Suprapubic skin (tissue), 4 donors: Measurements from ENCODE around the gene ZNF790.
"Not testable (repeated sequence)": the region's sequence is repeated elsewhere in the genome, so short reads cannot be mapped to it uniquely, and the experiment has no call there.

Experiments used
- CTCF ChIP-seq, 2 donors: fragments of 200-600 bp in 1 of 2; fragments of 450-650 bp in 1 of 2; sonication (generic) in 1 of 2; IDR thresholded peaks; one replicate each; pipeline ENCODE4 v1.5.1; 2016 to 2019; ENCODE audit warnings: antibody characterized with exemption in 2 of 2, mild to moderate bottlenecking in 1 of 2, moderate library complexity in 1 of 2
- EP300 ChIP-seq: sonication (generic); formaldehyde crosslinking; IDR thresholded peaks from one replicate; pipeline ENCODE4 v1.6.1; 2017; ENCODE audit warnings: antibody characterized with exemption
- POLR2A ChIP-seq, 2 donors: fragments of 450-650 bp; IDR thresholded peaks; one replicate each; pipeline ENCODE4 v1.6.1; 2017; ENCODE audit warnings: antibody characterized with exemption in 2 of 2, mild to moderate bottlenecking in 2 of 2, moderate library complexity in 2 of 2
- POLR2AphosphoS5 ChIP-seq, 3 donors: sonication (generic); formaldehyde crosslinking; IDR thresholded peaks; one replicate each; pipeline ENCODE4 v1.6.1; 2017; ENCODE audit warnings: antibody characterized with exemption in 3 of 3

GRCh38 chr19:36791420-36792141, 46.6 kb downstream of the ZNF790 start:
- not testable (repeated sequence) for TF ChIP-seq CTCF (IDR thresholded peaks at IDR 0.05); POLR2A (IDR thresholded peaks at IDR 0.05); EP300; POLR2AphosphoS5 (IDR thresholded peaks at IDR 0.05)
